ENCODE data around the gene ZBED5. TPM values are rescaled to one million over a fixed set of nuclear protein-coding genes. Genes with fewer than 3 reads are reported as not detected.

Gene ZBED5
- total and polyA plus RNA-seq, 3 donors from 2014 or later: 27.0 to 37.3 (median 30.4) TPM

GRCh38 chr11:10803676-10804075 lies 54.2 kb downstream of the ZBED5 start:
- intact Hi-C loops (cut with DNase I; ENCODE audit: low total_unique reads): no loop called here
- peaks cover 5% of the 10 kb centered on the region for H3K36me3 ChIP-seq (ENCODE audit: low read depth, missing control alignments)

More at GRCh38 chr11:10803676-10804075, 54.2 kb downstream of the ZBED5 start:
- Histone ChIP-seq H3K27ac (no peak overlapping the region), H3K4me1 (peaks cover 16% of the 10 kb centered on the region), H3K9me3 (no peaks in the 10 kb centered on the region), H3K4me3 (no peak overlapping the region), H3K27me3 (no peaks in the 10 kb centered on the region)
- WGBS, 2 donors: 76 to 80% methylated on average over 6 of the region's 6 CpGs
- no peak for DNase-seq
- TF ChIP-seq POLR2A (IDR thresholded peaks at IDR 0.05) (no peak), CTCF (IDR thresholded peaks at IDR 0.05) (no peak)

Other genes starting within 250 kb of the ZBED5 start
- gene IRAG1, start 164.3 kb downstream of the ZBED5 start, total RNA-seq: 10 to 100 TPM; 17.7 to 23.1 TPM
- gene IRAG1, start 164.3 kb downstream of the ZBED5 start, polyA plus RNA-seq (ENCODE audit: insufficient read depth, low read depth, low replicate concordance): 28.6 TPM
- gene CTR9, start 106.8 kb downstream of the ZBED5 start, total RNA-seq: 10 to 100 TPM; 47.3 to 50.9 TPM
- gene CTR9, start 106.8 kb downstream of the ZBED5 start, polyA plus RNA-seq (ENCODE audit: insufficient read depth, low read depth, low replicate concordance): 48.6 TPM
- gene EIF4G2, start 49.1 kb downstream of the ZBED5 start, total RNA-seq: 100 to 1,000 TPM; 451 to 519 TPM
- gene EIF4G2, start 49.1 kb downstream of the ZBED5 start, polyA plus RNA-seq (ENCODE audit: insufficient read depth, low read depth, low replicate concordance): 501 TPM